ENCODE data around the gene WDR93.

WDR93 gene

GRCh38 chr15:89745131-89745530 lies 54.5 kb downstream of the WDR93 start:
- TF ChIP-seq EZH2phosphoT487 (IDR thresholded peaks at IDR 0.05; ENCODE audit: borderline replicate concordance, low read length), result no peak
- TF ChIP-seq CTCF (IDR thresholded peaks at IDR 0.05; ENCODE audit: low read depth, low read length, poor library complexity, severe bottlenecking), result no peak
- Histone ChIP-seq H3K36me3 (ENCODE audit: control insufficient read depth, low read length) (no peaks in the 10 kb centered on the region), H3K27ac (ENCODE audit: low read depth, low read length) (no peak overlapping the region), H3F3A (ENCODE audit: control insufficient read depth, insufficient read depth) (no peaks in the 10 kb centered on the region), H4K20me1 (ENCODE audit: control insufficient read depth, insufficient read depth, low read depth, low read length) (no peaks in the 10 kb centered on the region), H3K27me3 (ENCODE audit: control insufficient read depth, low read length) (peaks cover 5% of the 10 kb centered on the region; the same call in 1 of the 2 replicates), H3K9me3 (ENCODE audit: control insufficient read depth, insufficient read depth, low read length) (no peaks in the 10 kb centered on the region), H3K4me2 (ENCODE audit: low read length) (no peak overlapping the region), H3K9me2 (replicated peaks; ENCODE audit: control insufficient read depth, low read length) (no peaks in the 10 kb centered on the region), H3K4me3 (ENCODE audit: low read length) (no peak overlapping the region), H3K79me2 (ENCODE audit: control insufficient read depth, low read length) (no peaks in the 10 kb centered on the region), H3K4me1 (ENCODE audit: control insufficient read depth, low read length) (peaks cover under 1% of the 10 kb centered on the region)

GRCh38 chr15:89745768-89746167 lies 55.2 kb downstream of the WDR93 start:
- Histone ChIP-seq H3K4me1 (ENCODE audit: control insufficient read depth, low read length) (peaks cover 6% of the 10 kb centered on the region), H3K4me3 (ENCODE audit: low read length) (no peak overlapping the region), H3K36me3 (ENCODE audit: control insufficient read depth, low read length) (no peaks in the 10 kb centered on the region), H3K9me2 (replicated peaks; ENCODE audit: control insufficient read depth, low read length) (no peaks in the 10 kb centered on the region), H3F3A (ENCODE audit: control insufficient read depth, insufficient read depth) (no peaks in the 10 kb centered on the region), H4K20me1 (ENCODE audit: control insufficient read depth, insufficient read depth, low read depth, low read length) (no peaks in the 10 kb centered on the region), H3K4me2 (ENCODE audit: low read length) (no peak overlapping the region), H3K79me2 (ENCODE audit: control insufficient read depth, low read length) (no peaks in the 10 kb centered on the region), H3K27me3 (ENCODE audit: control insufficient read depth, low read length) (peaks cover 8% of the 10 kb centered on the region; the same call in 1 of the 2 replicates), H3K27ac (ENCODE audit: low read depth, low read length) (no peak overlapping the region), H3K9me3 (ENCODE audit: control insufficient read depth, insufficient read depth, low read length) (no peaks in the 10 kb centered on the region)
- TF ChIP-seq CTCF (IDR thresholded peaks at IDR 0.05; ENCODE audit: low read depth, low read length, poor library complexity, severe bottlenecking), result no peak

GRCh38 chr15:89746386-89746780 lies 55.8 kb downstream of the WDR93 start:
- no peak overlapping the region for H3K4me3 ChIP-seq (ENCODE audit: low read length)
- no peak overlapping the region for H3K27ac ChIP-seq (ENCODE audit: low read depth, low read length)
- no peaks in the 10 kb centered on the region for H3F3A ChIP-seq (ENCODE audit: control insufficient read depth, insufficient read depth)
- no peaks in the 10 kb centered on the region for H3K9me3 ChIP-seq (ENCODE audit: control insufficient read depth, insufficient read depth, low read length)
- peaks cover 10% of the 10 kb centered on the region; the same call in 1 of the 2 replicates for H3K27me3 ChIP-seq (ENCODE audit: control insufficient read depth, low read length)
- no peaks in the 10 kb centered on the region for H3K36me3 ChIP-seq (ENCODE audit: control insufficient read depth, low read length)
- peaks cover 11% of the 10 kb centered on the region for H3K4me1 ChIP-seq (ENCODE audit: control insufficient read depth, low read length)
- no peaks in the 10 kb centered on the region for H4K20me1 ChIP-seq (ENCODE audit: control insufficient read depth, insufficient read depth, low read depth, low read length)
- H3K9me2 ChIP-seq (replicated peaks; ENCODE audit: control insufficient read depth, low read length), result no peaks in the 10 kb centered on the region
- no peaks in the 10 kb centered on the region for H3K79me2 ChIP-seq (ENCODE audit: control insufficient read depth, low read length)
- TF ChIP-seq CTCF (IDR thresholded peaks at IDR 0.05; ENCODE audit: low read depth, low read length, poor library complexity, severe bottlenecking) (no peak), EZH2phosphoT487 (IDR thresholded peaks at IDR 0.05; ENCODE audit: borderline replicate concordance, low read length) (no peak)
- H3K4me2 ChIP-seq (ENCODE audit: low read length), result no peak overlapping the region
